ENCODE results near the gene DNAJC11. TPM values are rescaled to one million over a fixed set of nuclear protein-coding genes. Genes with fewer than 3 reads are reported as not detected.
"Not testable (repeated sequence)": the region's sequence is repeated elsewhere in the genome, so short reads cannot be mapped to it uniquely, and the experiment has no call there.

The DNAJC11 gene
- total RNA-seq, 1 donor from 2014 or later = 47.6 TPM

DNA sequence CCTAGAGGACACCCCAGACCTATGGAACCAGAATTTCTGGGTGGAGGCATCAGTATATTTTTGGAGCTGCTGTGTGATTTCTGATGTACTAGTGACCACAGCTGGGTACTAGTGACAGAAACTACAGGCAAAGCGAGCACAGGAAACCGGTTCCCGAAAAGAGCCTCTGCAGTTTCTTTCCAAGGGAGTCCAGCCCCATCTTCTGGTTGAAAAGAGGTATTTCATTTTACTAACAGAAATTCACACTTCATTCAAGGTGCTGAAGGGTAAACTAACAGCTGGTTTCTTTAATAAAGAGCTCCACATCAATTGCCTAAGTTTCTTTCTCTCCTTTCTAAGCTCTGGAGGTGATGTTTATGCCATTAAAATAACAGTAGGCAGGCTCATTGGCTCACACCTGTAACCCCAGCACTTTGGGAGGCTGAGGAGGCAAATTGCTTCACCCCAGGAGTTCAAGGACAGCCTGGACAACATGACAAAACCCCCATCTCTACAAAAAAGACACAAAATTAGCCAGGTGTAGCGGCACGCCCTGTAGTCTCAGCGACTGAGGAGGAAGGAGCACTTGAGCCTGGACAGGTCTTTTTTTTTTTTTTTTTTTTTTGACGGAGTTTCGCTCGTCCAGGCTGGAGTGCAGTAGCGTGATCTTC, 55.0 kb downstream of the DNAJC11 start:
- H3K4me1 ChIP-seq = no peaks in the 10 kb centered on the region
- peaks cover 12% of the 10 kb centered on the region for H3K36me3 Mint-ChIP-seq
- DNase-seq (ENCODE audit: low spot score) = peak; percentile 64
- no peak overlapping the region for H3K4me2 ChIP-seq
- no peak overlapping the region for H3K9ac ChIP-seq
- H3F3A ChIP-seq (ENCODE audit: low read depth) = peaks cover 4% of the 10 kb centered on the region
- no peak overlapping the region for H3K4me3 Mint-ChIP-seq
- no peaks in the 10 kb centered on the region for H3K36me3 ChIP-seq
- H3K9me3 Mint-ChIP-seq = no peaks in the 10 kb centered on the region
- no peaks in the 10 kb centered on the region for H4K20me1 ChIP-seq (ENCODE audit: low read depth)
- no peaks in the 10 kb centered on the region for H3K4me1 Mint-ChIP-seq
- no peak overlapping the region for H2AFZ ChIP-seq (replicated peaks)
- H3K27me3 ChIP-seq = no peaks in the 10 kb centered on the region
- TF ChIP-seq, protein P1, sequence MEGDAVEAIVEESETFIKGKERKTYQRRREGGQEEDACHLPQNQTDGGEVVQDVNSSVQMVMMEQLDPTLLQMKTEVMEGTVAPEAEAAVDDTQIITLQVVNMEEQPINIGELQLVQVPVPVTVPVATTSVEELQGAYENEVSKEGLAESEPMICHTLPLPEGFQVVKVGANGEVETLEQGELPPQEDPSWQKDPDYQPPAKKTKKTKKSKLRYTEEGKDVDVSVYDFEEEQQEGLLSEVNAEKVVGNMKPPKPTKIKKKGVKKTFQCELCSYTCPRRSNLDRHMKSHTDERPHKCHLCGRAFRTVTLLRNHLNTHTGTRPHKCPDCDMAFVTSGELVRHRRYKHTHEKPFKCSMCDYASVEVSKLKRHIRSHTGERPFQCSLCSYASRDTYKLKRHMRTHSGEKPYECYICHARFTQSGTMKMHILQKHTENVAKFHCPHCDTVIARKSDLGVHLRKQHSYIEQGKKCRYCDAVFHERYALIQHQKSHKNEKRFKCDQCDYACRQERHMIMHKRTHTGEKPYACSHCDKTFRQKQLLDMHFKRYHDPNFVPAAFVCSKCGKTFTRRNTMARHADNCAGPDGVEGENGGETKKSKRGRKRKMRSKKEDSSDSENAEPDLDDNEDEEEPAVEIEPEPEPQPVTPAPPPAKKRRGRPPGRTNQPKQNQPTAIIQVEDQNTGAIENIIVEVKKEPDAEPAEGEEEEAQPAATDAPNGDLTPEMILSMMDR (IDR thresholded peaks at IDR 0.05) = peak; percentile 78
- TF ChIP-seq EZH2phosphoT487 (IDR thresholded peaks at IDR 0.05) (no peak), EZH2 (IDR thresholded peaks at IDR 0.05) (no peak)
- H3K9me3 ChIP-seq (ENCODE audit: low read depth) = no peaks in the 10 kb centered on the region
- no peaks in the 10 kb centered on the region for H3K79me2 ChIP-seq (ENCODE audit: low read depth)
- no peak overlapping the region for H3K4me3 ChIP-seq
- H3K27ac Mint-ChIP-seq = no peak overlapping the region
- no peak overlapping the region for H3K27ac ChIP-seq
- peaks cover 4% of the 10 kb centered on the region for H3K27me3 Mint-ChIP-seq (ENCODE audit: insufficient read depth, low read depth)

DNA sequence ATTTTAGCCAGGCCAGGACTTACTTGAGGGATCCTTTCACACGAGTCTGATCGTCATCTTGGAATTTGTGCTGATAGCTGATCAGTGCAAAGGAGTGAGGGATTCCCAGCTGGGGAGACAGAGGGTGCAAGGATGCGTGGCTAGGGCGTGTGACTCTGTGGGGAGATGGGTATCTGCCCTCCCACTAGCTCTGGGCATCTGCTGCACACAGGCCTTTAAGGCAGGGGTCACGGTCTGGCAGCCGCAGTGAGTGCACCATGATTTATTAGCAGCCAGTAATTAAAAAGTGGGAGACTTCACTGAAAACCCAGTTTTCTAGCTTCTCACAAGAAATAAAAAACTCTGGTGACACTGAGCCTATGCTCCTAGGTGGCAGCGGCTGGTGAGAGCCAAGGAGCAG, 56.6 kb downstream of the DNAJC11 start:
- no peak for TF ChIP-seq EZH2phosphoT487 (IDR thresholded peaks at IDR 0.05)
- TF ChIP-seq, protein P1 (IDR thresholded peaks at IDR 0.05) = no peak
- TF ChIP-seq EZH2 (IDR thresholded peaks at IDR 0.05) = no peak
- Histone ChIP-seq H3K27ac (no peak overlapping the region), H3F3A (ENCODE audit: low read depth) (peaks cover 4% of the 10 kb centered on the region), H3K79me2 (ENCODE audit: low read depth) (no peaks in the 10 kb centered on the region), H3K4me3 (no peak overlapping the region), H3K36me3 (no peaks in the 10 kb centered on the region), H2AFZ (replicated peaks) (no peak overlapping the region), H3K9me3 (ENCODE audit: low read depth) (no peaks in the 10 kb centered on the region), H3K4me1 (no peaks in the 10 kb centered on the region), H3K4me2 (no peak overlapping the region), H4K20me1 (ENCODE audit: low read depth) (no peaks in the 10 kb centered on the region), H3K27me3 (no peaks in the 10 kb centered on the region), H3K9ac (no peak overlapping the region)
- no peaks in the 10 kb centered on the region for H3K4me1 Mint-ChIP-seq
- H3K27me3 Mint-ChIP-seq (ENCODE audit: insufficient read depth, low read depth) = no peaks in the 10 kb centered on the region
- no peak for DNase-seq (ENCODE audit: low spot score)
- H3K4me3 Mint-ChIP-seq = no peak overlapping the region
- no peaks in the 10 kb centered on the region for H3K9me3 Mint-ChIP-seq
- peaks cover 16% of the 10 kb centered on the region for H3K36me3 Mint-ChIP-seq
- no peak overlapping the region for H3K27ac Mint-ChIP-seq

DNA sequence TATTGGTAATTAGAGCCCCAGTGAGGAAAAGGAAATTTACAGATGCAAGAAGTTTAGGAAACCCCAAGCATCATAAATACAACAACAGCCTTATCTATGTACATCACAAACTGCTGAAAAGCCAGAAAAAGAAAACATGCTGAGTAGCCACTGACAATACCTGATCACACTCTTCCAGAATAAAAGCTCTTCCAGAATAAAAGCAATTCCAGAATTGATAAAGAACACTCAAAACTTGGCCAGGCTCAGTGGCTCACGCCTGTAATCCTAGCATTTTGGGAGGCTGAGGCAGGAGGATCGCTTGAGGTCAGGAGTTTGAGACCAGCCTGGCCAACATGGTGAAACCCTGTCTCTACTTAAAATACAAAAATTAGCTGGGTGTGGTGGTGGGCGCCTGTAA, 60.7 kb downstream of the DNAJC11 start:
- not testable (repeated sequence) for H3K27ac ChIP-seq; H3K36me3 ChIP-seq; H3K27me3 ChIP-seq; H3K4me3 Mint-ChIP-seq; H3K27ac Mint-ChIP-seq; H3K4me1 Mint-ChIP-seq; H3K4me1 ChIP-seq; DNase-seq (ENCODE audit: low spot score); H2AFZ ChIP-seq (replicated peaks); H3K4me3 ChIP-seq; H3K9ac ChIP-seq; H3K4me2 ChIP-seq; H4K20me1 ChIP-seq (ENCODE audit: low read depth); H3K9me3 Mint-ChIP-seq; H3K9me3 ChIP-seq (ENCODE audit: low read depth); H3K27me3 Mint-ChIP-seq (ENCODE audit: insufficient read depth, low read depth); H3F3A ChIP-seq (ENCODE audit: low read depth); H3K79me2 ChIP-seq (ENCODE audit: low read depth)
- H3K36me3 Mint-ChIP-seq = peaks cover 21% of the 10 kb centered on the region

DNA sequence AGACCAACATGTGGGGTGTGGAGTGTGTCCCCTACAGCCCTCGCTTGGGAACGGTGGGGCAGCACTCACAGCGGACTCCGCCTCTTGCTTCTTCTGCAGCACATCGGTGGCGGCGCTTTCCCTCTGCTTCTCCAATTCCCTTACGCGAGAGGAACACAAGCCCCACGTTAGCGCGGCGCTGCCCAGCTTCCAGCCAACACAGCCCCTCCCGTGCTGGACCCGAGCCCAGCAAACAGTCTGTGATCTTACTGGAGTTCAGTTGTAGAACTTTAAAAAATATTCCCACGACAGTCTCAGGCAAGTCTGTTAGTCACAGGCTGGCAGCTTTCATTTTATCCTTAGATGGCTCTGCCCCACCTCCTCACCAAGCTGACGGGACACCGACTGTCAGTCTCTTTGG, 63.4 kb downstream of the DNAJC11 start:
- Histone ChIP-seq H3K9me3 (ENCODE audit: low read depth) (no peaks in the 10 kb centered on the region), H3F3A (ENCODE audit: low read depth) (peaks cover 15% of the 10 kb centered on the region), H3K9ac (no peak overlapping the region), H2AFZ (replicated peaks) (no peak overlapping the region), H4K20me1 (ENCODE audit: low read depth) (no peaks in the 10 kb centered on the region), H3K4me3 (no peak overlapping the region), H3K79me2 (ENCODE audit: low read depth) (no peaks in the 10 kb centered on the region), H3K4me2 (no peak overlapping the region), H3K27me3 (no peaks in the 10 kb centered on the region), H3K4me1 (no peaks in the 10 kb centered on the region), H3K27ac (no peak overlapping the region), H3K36me3 (no peaks in the 10 kb centered on the region)
- Mint-ChIP-seq H3K4me1 (no peaks in the 10 kb centered on the region), H3K36me3 (peaks cover 21% of the 10 kb centered on the region), H3K27me3 (ENCODE audit: insufficient read depth, low read depth) (peaks cover 6% of the 10 kb centered on the region), H3K27ac (no peak overlapping the region), H3K9me3 (no peaks in the 10 kb centered on the region), H3K4me3 (no peak overlapping the region)
- TF ChIP-seq, protein P1 (IDR thresholded peaks at IDR 0.05) = no peak
- TF ChIP-seq EZH2 (IDR thresholded peaks at IDR 0.05) (no peak), EZH2phosphoT487 (IDR thresholded peaks at IDR 0.05) (no peak)
- no peak for DNase-seq (ENCODE audit: low spot score)

Data from neural progenitor cell (in vitro differentiated cells).